HG03521 (cell line): ENCODE results near the gene RAB11FIP2.

Experiments used
- ATAC-seq: cut with Tn5 transposase; IDR thresholded peaks from one replicate; pipeline ENCODE4 v1.9.1; 2021; ENCODE audit warnings: mild to moderate bottlenecking, moderate library complexity; ENCODE audit not compliant: unreplicated experiment

RAB11FIP2 gene

GRCh38 chr10:118034791-118035261 is 11.9 kb downstream of the RAB11FIP2 start:
- no peak for ATAC-seq

DNA sequence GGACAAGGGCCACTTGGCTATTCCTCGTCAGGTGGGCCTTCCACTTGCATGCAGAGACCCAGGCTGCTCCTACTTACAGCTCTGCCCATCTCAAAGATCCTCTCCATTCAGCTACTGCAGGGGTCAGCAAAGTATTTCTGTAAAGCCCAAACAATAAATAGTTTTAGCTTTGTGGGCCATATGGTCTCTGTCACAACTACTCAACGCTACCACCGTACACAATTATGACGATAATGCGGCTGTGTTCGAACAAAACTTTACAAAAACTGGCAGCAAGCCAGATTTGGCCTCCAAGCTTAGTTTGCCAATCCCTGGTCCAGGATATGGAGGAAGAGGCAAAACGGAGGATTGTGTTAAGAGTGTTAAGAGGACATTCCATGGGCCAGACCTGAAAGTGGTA is 12.8 kb downstream of the RAB11FIP2 start:
- no peak for ATAC-seq

- ATAC-seq: no peak
These were observed 14.2 kb downstream of the RAB11FIP2 start for GRCh38 chr10:118032564-118032963.

DNA sequence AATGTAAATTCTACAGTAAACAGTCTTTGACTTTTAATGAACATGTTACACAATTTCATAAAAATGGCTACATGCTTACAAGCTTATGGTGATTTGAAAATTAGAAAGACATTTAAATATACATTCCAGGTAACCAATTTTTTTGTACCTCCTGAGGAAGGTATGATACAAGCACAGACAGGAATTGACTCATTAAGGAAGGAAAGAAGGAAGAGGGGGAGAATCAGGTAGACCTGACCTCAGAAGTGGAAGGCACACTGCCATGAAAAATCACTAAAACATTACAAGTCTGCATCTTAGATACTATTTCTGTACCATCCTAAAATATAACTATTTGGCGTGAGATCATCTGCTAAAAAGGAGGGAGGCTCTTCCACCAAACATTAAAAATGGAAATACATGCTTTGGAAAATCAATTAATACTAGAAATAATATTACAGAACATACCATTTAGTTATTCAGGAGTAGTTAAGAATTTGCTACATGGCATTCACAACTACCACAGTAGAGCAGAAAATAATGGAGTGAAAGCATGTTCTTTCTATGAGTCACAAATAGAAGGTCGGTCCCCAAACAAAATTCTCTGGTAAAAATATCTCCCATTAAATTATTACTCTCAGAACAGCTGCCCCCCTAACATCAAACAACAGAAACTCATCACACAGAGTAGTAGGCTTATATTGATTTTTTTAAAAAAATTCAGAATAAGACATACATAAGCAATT is 15.2 kb downstream of the RAB11FIP2 start:
- no peak for ATAC-seq

DNA sequence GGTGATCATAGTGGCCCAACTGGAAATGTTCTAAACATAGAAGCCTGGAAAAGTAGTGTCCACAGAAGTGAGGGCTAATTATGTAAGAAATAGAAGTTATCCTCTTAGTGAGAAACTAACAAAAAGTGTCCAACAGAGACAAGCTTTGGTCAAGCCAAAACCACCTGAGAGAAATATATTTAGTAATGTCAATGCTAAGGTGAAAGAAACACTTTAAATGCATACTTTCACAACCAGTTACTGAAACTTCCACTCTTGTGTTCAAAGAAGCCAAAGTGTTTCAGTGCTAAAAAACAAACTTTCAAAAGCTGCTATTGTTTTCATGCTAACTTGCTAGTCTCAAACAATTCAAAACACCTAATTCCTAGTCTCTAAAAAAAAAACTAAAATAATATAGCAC is 18.1 kb downstream of the RAB11FIP2 start:
- peak; percentile 92 for ATAC-seq

- no peak for ATAC-seq
These were observed 19.3 kb downstream of the RAB11FIP2 start for GRCh38 chr10:118027397-118027796.

DNA sequence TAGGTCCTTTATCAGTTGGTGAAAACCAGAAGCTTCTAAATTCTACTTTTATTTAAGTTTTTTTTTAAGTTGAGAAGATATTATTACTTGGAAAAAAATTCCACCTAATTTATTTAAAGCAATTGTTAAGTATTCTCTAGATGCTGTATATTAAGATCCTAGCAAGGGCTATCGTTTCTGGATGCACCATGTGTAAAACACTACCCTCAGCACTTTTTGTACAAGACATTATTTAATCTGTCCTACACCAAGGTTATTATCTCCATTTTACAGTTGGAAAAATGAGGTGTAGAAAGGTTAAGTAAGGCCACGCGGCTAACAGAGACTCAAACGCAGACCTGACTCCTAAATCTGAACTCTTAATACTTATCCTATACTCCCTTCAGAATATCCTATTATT is 19.8 kb downstream of the RAB11FIP2 start:
- no peak for ATAC-seq

DNA sequence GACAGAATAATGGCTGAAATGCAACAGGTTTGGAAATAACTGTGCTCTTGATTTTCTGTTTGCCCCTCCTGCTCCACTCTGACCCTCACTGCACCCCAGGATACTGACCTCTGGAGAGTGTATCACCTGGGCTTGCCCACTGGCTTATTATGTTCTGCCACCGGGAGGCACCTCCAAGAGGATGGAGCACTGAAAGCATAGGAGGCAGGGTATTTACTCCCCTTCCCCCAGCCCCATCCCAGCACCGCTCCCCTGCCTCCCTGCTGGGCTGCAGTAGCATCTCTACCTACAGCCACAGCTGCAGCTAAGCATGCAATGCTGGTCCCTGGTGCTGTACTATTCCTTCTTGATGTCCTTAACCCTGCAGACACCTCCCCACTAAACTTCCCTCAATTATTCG is 26.4 kb downstream of the RAB11FIP2 start:
- no peak for ATAC-seq

DNA sequence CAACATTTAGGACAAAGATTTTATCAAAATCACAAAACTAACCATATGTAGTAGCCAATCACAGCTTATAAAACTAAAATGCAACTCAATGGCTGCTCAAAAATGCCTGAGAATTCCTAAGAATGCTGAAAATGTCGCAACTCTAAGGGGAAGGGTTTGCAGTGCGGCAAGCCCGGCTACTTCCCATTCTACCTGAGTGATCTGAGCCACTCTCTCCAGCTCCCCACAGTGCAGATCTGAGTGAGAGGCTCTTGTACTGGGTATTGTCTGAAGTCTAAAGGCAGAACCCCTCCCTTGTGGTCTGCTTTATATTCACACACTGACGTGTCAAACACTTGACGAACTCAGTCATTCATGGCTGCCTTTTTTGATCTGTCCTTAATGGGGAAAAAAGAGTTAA is 28.9 kb downstream of the RAB11FIP2 start:
- ATAC-seq: no peak

GRCh38 chr10:118017071-118017740 is 29.5 kb downstream of the RAB11FIP2 start:
- no peak for ATAC-seq

DNA sequence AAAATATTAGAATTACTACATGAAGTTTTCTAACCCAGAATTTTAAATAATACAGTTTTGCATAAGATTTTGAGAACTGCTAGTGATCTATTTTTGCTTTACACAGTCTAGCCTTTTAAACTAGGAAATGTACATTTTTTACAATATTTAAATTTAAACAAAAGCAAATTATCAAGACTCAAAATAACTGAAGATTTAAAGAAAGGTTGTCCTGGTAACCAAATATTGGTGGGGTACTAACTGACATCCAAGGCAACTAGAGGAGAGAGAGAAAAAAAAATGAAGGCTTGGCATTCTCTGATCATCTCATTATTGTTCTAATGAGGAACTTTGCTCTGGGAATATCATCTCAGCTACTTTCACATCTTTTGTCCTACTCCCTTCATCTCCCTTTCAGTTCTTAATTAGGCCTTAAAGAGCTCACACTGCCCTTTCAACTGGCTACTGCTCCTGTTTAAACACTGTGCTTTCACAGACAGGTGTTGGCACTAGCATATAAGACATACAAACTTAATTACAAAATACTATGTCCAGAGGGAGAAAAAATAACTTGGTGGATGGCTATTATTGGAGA is 33.7 kb downstream of the RAB11FIP2 start:
- no peak for ATAC-seq

- ATAC-seq: no peak
These were observed 39.0 kb downstream of the RAB11FIP2 start for GRCh38 chr10:118007773-118008172.

- ATAC-seq: no peak
These were observed 43.6 kb downstream of the RAB11FIP2 start for GRCh38 chr10:118003126-118003525.

DNA sequence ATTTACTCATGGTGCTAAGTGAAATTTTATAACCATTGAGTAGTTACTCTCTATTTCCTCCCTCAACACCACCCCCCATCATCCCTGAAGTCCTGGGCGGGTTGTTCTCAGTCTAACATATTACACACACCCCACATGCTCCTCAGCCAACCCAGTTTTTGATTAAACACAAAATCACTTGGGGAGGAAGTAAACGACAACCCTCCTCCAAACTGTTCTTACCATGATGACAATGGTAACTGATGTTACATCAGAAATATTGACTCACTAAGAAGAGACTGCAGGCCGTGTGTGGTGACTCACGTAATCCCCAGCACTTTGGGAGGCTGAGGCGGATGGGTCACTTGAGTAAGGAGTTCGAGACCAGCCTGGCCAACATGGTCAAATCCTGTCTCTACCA is 44.2 kb downstream of the RAB11FIP2 start:
- no peak for ATAC-seq

- ATAC-seq: no peak
These were observed 49.1 kb downstream of the RAB11FIP2 start for GRCh38 chr10:117997673-117998072.

GRCh38 chr10:117996709-117997108 is 50.0 kb downstream of the RAB11FIP2 start:
- no peak for ATAC-seq

- ATAC-seq: no peak
These were observed 52.0 kb downstream of the RAB11FIP2 start for GRCh38 chr10:117994771-117995170.

DNA sequence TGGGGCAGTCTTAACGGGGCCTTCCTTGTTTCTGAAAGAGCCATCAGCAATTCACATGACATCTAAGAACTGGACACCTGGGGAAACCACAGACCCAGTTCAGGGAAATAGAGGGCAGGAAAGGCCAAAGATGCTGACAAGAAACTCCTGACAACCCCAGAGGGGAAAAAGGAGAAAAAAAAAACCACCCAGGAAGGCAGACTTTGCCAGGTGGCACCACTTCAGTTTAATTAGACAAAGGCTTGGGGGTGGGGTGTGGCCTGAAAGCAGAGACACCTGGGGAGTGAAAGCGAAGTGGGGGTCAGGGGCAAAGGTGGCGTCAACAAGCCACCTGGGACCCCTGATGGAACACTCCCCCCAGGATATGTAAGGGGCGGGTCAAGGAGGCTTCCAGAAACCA is 53.6 kb downstream of the RAB11FIP2 start:
- no peak for ATAC-seq

- ATAC-seq: no peak
These were observed 55.0 kb downstream of the RAB11FIP2 start for GRCh38 chr10:117991701-117992100.

DNA sequence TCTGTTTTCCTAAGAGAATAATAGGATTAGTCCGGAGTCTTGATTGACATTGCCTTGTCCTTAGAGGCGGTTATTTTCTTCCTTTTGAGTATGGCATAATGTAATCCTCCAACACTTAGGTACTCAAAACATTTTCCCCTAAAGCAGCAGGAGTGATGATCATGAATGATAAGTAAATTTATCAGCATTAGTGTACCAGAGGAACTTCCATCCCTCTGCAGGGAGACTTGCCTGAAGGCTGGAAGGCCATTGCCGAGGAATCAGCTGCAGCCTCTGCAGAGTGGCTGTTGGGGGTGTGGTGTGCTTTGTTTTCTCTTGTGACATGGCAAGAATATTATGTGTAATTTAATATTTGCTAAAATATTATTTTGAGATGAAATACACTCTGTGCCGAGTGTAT is 56.8 kb downstream of the RAB11FIP2 start:
- ATAC-seq: no peak

DNA sequence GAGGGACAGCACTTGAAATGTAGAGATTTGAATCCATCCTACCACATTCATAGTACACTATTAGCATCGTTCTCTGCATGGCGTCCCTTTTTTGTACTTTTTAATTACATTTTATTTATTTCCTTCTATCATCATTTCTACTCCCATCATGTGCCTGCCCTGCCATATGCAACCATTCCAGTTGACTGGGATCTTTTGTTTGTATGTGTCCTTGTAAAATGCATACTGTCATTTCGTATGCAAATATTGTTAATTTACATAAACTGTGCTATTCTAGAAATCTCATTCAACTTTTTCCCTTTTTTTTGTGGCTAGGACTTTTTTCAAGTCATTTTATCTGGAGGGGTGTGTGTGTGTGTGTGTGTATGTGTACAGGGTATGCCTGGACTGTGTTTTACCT is 57.9 kb downstream of the RAB11FIP2 start:
- no peak for ATAC-seq

- no peak for ATAC-seq
These were observed 59.4 kb downstream of the RAB11FIP2 start for GRCh38 chr10:117987244-117987909.
